8988T (cell line): ENCODE data around the gene CACNA1I.

Experiments
- DNase-seq: peaks from one replicate; pipeline ENCODE4 v3.0.0; 2011

Gene CACNA1I

GRCh38 chr22:39654131-39654926 lies 83.8 kb downstream of the CACNA1I start:
- no peak for DNase-seq

- DNase-seq: no peak
These were observed 84.5 kb downstream of the CACNA1I start for GRCh38 chr22:39655004-39655579.

GRCh38 chr22:39655831-39656230 lies 85.3 kb downstream of the CACNA1I start:
- DNase-seq: no peak

- DNase-seq: no peak
These were observed 86.2 kb downstream of the CACNA1I start for GRCh38 chr22:39656495-39657490.

- DNase-seq: no peak
These were observed 87.8 kb downstream of the CACNA1I start for GRCh38 chr22:39658367-39658766.

GRCh38 chr22:39658806-39659463 lies 88.4 kb downstream of the CACNA1I start:
- DNase-seq: no peak

GRCh38 chr22:39661501-39661841 lies 90.9 kb downstream of the CACNA1I start:
- no peak for DNase-seq

- DNase-seq: no peak
These were observed 91.5 kb downstream of the CACNA1I start for GRCh38 chr22:39661842-39662685.

- no peak for DNase-seq
These were observed 92.1 kb downstream of the CACNA1I start for GRCh38 chr22:39662686-39663052.

- no peak for DNase-seq
These were observed 93.2 kb downstream of the CACNA1I start for GRCh38 chr22:39663751-39664150.

GRCh38 chr22:39664485-39665200 lies 94.1 kb downstream of the CACNA1I start:
- no peak for DNase-seq

- DNase-seq: no peak
These were observed 94.7 kb downstream of the CACNA1I start for GRCh38 chr22:39665229-39665628.

GRCh38 chr22:39665661-39666431 lies 95.3 kb downstream of the CACNA1I start:
- no peak for DNase-seq

GRCh38 chr22:39666495-39666894 lies 95.9 kb downstream of the CACNA1I start:
- no peak for DNase-seq

GRCh38 chr22:39666926-39667325 lies 96.4 kb downstream of the CACNA1I start:
- no peak for DNase-seq

- DNase-seq: no peak
These were observed 98.9 kb downstream of the CACNA1I start for GRCh38 chr22:39669432-39669831.

GRCh38 chr22:39671936-39672335 lies 101.4 kb downstream of the CACNA1I start:
- no peak for DNase-seq

GRCh38 chr22:39674536-39674935 lies 104.0 kb downstream of the CACNA1I start:
- no peak for DNase-seq

GRCh38 chr22:39675947-39676346 lies 105.4 kb downstream of the CACNA1I start:
- DNase-seq: no peak

GRCh38 chr22:39677967-39678366 lies 107.4 kb downstream of the CACNA1I start:
- DNase-seq: no peak
